Frontal cortex (tissue), 4 donors: ENCODE results near the gene TYROBP. TPM values are rescaled to one million over a fixed set of nuclear protein-coding genes. Genes with fewer than 3 reads are reported as not detected.

Experiments used
- DNase-seq, 2 donors: peaks; one replicate each; pipeline ENCODE4 v3.0.0; 2012; ENCODE audit warnings: low spot score in 2 of 2
- FAIRE-seq: peaks from 2 replicates; lab custom pipeline; 2012; peaks lifted over from hg19 to GRCh38; lab: Jason Lieb, UNC
- small RNA-seq: library from RNA; depleted of rRNA; stranded (forward); fragments of <200 nt; gene quantifications from one replicate; pipeline ENCODE3, GENCODE V24; 2014
- total RNA-seq: library from RNA; depleted of rRNA; stranded (reverse); fragments of >200 nt; gene quantifications from one replicate; pipeline ENCODE4 v1.2.3, GENCODE V29; 2014
- donor health status: control.
- donor health status: control.
- donor health status: control.

The TYROBP gene
- total RNA-seq, 1 donor from 2014 or later = 2.9 TPM

- DNase-seq = no peak
- no peak for FAIRE-seq
These were observed 51.4 kb downstream of the TYROBP start, which contains the start of gene KIRREL2 for GRCh38 chr19:35856546-35857149. TSS of gene KIRREL2 (plus strand) at chr19:35856911. CDS start at chr19:35857120, 209 bp downstream.

Small RNAs within 50 kb of the gene (small RNA-seq; reads per million reads assigned to genes)
- not detected for gene AF038458.1
- not detected for gene RN7SL402P

Other genes with a start within 250 kb of the TYROBP start
- gene UPK1A, start 241.8 kb downstream of the TYROBP start, total RNA-seq = not detected
- not detected for gene ZBTB32, start 203.7 kb downstream of the TYROBP start, total RNA-seq
- gene KMT2B, start 190.3 kb downstream of the TYROBP start, total RNA-seq = 3.7 TPM
- gene IGFLR1, start 165.8 kb downstream of the TYROBP start, total RNA-seq = 2.9 TPM
- gene U2AF1L4, start 162.9 kb downstream of the TYROBP start, total RNA-seq = 9.4 TPM
- 5.7 TPM for gene PSENEN, start 162.6 kb downstream of the TYROBP start, total RNA-seq
- 9.0 TPM for gene LIN37, start 159.7 kb downstream of the TYROBP start, total RNA-seq
- under 0.01 TPM for gene HSPB6, start 151.3 kb downstream of the TYROBP start, total RNA-seq
- gene PROSER3, start 150.1 kb downstream of the TYROBP start, total RNA-seq = 3.3 TPM
- 52.6 TPM for gene ARHGAP33, start 132.7 kb downstream of the TYROBP start, total RNA-seq
- gene PRODH2, start 95.5 kb downstream of the TYROBP start, total RNA-seq = not detected
- 1.2 TPM for gene NPHS1, start 55.8 kb downstream of the TYROBP start, total RNA-seq
- 0.41 TPM for gene KIRREL2, start 51.4 kb downstream of the TYROBP start, total RNA-seq
- 214 TPM for gene APLP1, start 39.7 kb downstream of the TYROBP start, total RNA-seq
- 2.4 TPM for gene NFKBID, start 7.8 kb downstream of the TYROBP start, total RNA-seq
- 0.41 TPM for gene HCST, start 5.8 kb downstream of the TYROBP start, total RNA-seq
- 7.7 TPM for gene LRFN3, start 28.1 kb upstream of the TYROBP start, total RNA-seq
- gene SDHAF1, start 86.9 kb upstream of the TYROBP start, total RNA-seq = 13.9 TPM
- not detected for gene SYNE4, start 100.5 kb upstream of the TYROBP start, total RNA-seq
- gene ALKBH6, start 105.9 kb upstream of the TYROBP start, total RNA-seq = 9.0 TPM
- 24.9 TPM for gene CLIP3, start 124.6 kb upstream of the TYROBP start, total RNA-seq
- 2.9 TPM for gene THAP8, start 146.0 kb upstream of the TYROBP start, total RNA-seq
- 0.82 TPM for gene WDR62, start 146.6 kb upstream of the TYROBP start, total RNA-seq
- gene OVOL3, start 202.8 kb upstream of the TYROBP start, total RNA-seq = not detected
- gene POLR2I, start 206.6 kb upstream of the TYROBP start, total RNA-seq = 71.3 TPM
- gene TBCB, start 207.2 kb upstream of the TYROBP start, total RNA-seq = 496 TPM
- 98.6 TPM for gene CAPNS1, start 231.8 kb upstream of the TYROBP start, total RNA-seq
- 1.6 TPM for gene COX7A1, start 244.2 kb upstream of the TYROBP start, total RNA-seq